Measurements from ENCODE around the gene PARL. TPM values are rescaled to one million over a fixed set of nuclear protein-coding genes. Genes with fewer than 3 reads are reported as not detected.

Gene PARL
- total RNA-seq, 1 experiment from 2014 or later, result 82.3 TPM

- TSS peak; percentile 30 for BruUV-seq (replicated peaks)
- in situ Hi-C loops (cut with HindIII; ENCODE audit: low pct_unique_long_range_greater_than_20kb, low sequenced_read_pairs), result no loop called here
Observed at GRCh38 chr3:183868796-183869195, 15.9 kb downstream of the PARL start.

GRCh38 chr3:183862610-183863009 lies 22.1 kb downstream of the PARL start:
- ChIA-PET POLR2A (no interaction called here), CTCF (no interaction called here)
- DNase-seq (ENCODE audit: low read depth, low spot score), result no peak
- no TSS peak for BruUV-seq (replicated peaks)
- no peaks in the 10 kb centered on the region for H3K27me3 ChIP-seq (ENCODE audit: control insufficient read depth, insufficient read depth, low read length)
- ATAC-seq, result no peak
- in situ Hi-C loops (cut with HindIII; ENCODE audit: low pct_unique_long_range_greater_than_20kb, low sequenced_read_pairs), result no loop called here
- H3K4me3 ChIP-seq (ENCODE audit: low read depth in 2 of 2, low read length in 2 of 2), result no peak overlapping the region
- no peaks in the 10 kb centered on the region for H3K9me3 ChIP-seq (ENCODE audit: control insufficient read depth, insufficient read depth, low read depth, low read length)
- TF ChIP-seq REST (IDR thresholded peaks at IDR 0.05; ENCODE audit: insufficient read depth in 1 of 2, low read depth in 2 of 2, low read length in 1 of 2), result no peak
- TF ChIP-seq SIN3A (IDR thresholded peaks at IDR 0.05; ENCODE audit: borderline replicate concordance, insufficient read depth, low read depth, low read length), result no peak
- no peak for TF ChIP-seq POLR2AphosphoS5 (IDR thresholded peaks at IDR 0.05; ENCODE audit: low read depth, low read length)
- peaks cover 38% of the 10 kb centered on the region; the same call in 1 of the 2 replicates for H3K36me3 ChIP-seq (ENCODE audit: control insufficient read depth, insufficient read depth, low read length)
- intact Hi-C loops (cut with micrococcal nuclease; ENCODE audit: unreplicated experiment), result no loop called here
- H3K4me1 ChIP-seq (ENCODE audit: control insufficient read depth, insufficient read depth, low read length), result no peaks in the 10 kb centered on the region
- H3K27ac ChIP-seq (ENCODE audit: low read length), result no peak overlapping the region

More at GRCh38 chr3:183868796-183869195, 15.9 kb downstream of the PARL start:
- ATAC-seq, result no peak
- Histone ChIP-seq H3K27me3 (ENCODE audit: control insufficient read depth, insufficient read depth, low read length) (no peaks in the 10 kb centered on the region), H3K36me3 (ENCODE audit: control insufficient read depth, insufficient read depth, low read length) (peaks cover 10% of the 10 kb centered on the region; the same call in 1 of the 2 replicates), H3K4me1 (ENCODE audit: control insufficient read depth, insufficient read depth, low read length) (no peaks in the 10 kb centered on the region), H3K4me3 (ENCODE audit: low read depth in 2 of 2, low read length in 2 of 2) (no peak overlapping the region), H3K9me3 (ENCODE audit: control insufficient read depth, insufficient read depth, low read depth, low read length) (no peaks in the 10 kb centered on the region), H3K27ac (ENCODE audit: low read length) (no peak overlapping the region)
- DNase-seq (ENCODE audit: low read depth, low spot score), result no peak
- intact Hi-C loops (cut with micrococcal nuclease; ENCODE audit: unreplicated experiment), result no loop called here
- TF ChIP-seq TCF7L2 (IDR thresholded peaks at IDR 0.05; ENCODE audit: low read depth, low read length) (no peak), REST (IDR thresholded peaks at IDR 0.05; ENCODE audit: insufficient read depth in 1 of 2, low read depth in 2 of 2, low read length in 1 of 2) (no peak)
- ChIA-PET POLR2A (no interaction called here), CTCF (interaction anchor here (0.6 kb wide), 1 partner anchor 29 kb away, joined by 3 read pairs; no protein-coding TSS in a partner anchor)

GRCh38 chr3:183857863-183858262 lies 26.8 kb downstream of the PARL start:
- ChIA-PET POLR2A (no interaction called here), CTCF (interaction anchor here (0.6 kb wide), 1 partner anchor 403 kb away, joined by 4 read pairs; no protein-coding TSS in a partner anchor)
- Histone ChIP-seq H3K4me1 (ENCODE audit: control insufficient read depth, insufficient read depth, low read length) (no peaks in the 10 kb centered on the region), H3K4me3 (ENCODE audit: low read depth in 2 of 2, low read length in 2 of 2) (no peak overlapping the region), H3K9me3 (ENCODE audit: control insufficient read depth, insufficient read depth, low read depth, low read length) (no peaks in the 10 kb centered on the region), H3K27me3 (ENCODE audit: control insufficient read depth, insufficient read depth, low read length) (no peaks in the 10 kb centered on the region), H3K36me3 (ENCODE audit: control insufficient read depth, insufficient read depth, low read length) (peaks cover 25% of the 10 kb centered on the region; the same call in 1 of the 2 replicates), H3K27ac (ENCODE audit: low read length) (no peak overlapping the region)
- no TSS peak for BruUV-seq (replicated peaks)
- intact Hi-C loops (cut with micrococcal nuclease; ENCODE audit: unreplicated experiment) (no loop called here), in situ Hi-C loops (cut with HindIII; ENCODE audit: low pct_unique_long_range_greater_than_20kb, low sequenced_read_pairs) (no loop called here)
- no peak for TF ChIP-seq REST (IDR thresholded peaks at IDR 0.05; ENCODE audit: insufficient read depth in 1 of 2, low read depth in 2 of 2, low read length in 1 of 2)
- TF ChIP-seq TCF7L2 (IDR thresholded peaks at IDR 0.05; ENCODE audit: low read depth, low read length), result no peak
- no peak for TF ChIP-seq CTCF (IDR thresholded peaks at IDR 0.05)
- no peak for TF ChIP-seq SIN3A (IDR thresholded peaks at IDR 0.05; ENCODE audit: borderline replicate concordance, insufficient read depth, low read depth, low read length)
- TF ChIP-seq POLR2AphosphoS5 (IDR thresholded peaks at IDR 0.05; ENCODE audit: low read depth, low read length), result no peak
- ATAC-seq (no peak), DNase-seq (ENCODE audit: low read depth, low spot score) (no peak)

Data from Panc1 (cell line).